Measurements from ENCODE around the gene MYO1B.

DNA sequence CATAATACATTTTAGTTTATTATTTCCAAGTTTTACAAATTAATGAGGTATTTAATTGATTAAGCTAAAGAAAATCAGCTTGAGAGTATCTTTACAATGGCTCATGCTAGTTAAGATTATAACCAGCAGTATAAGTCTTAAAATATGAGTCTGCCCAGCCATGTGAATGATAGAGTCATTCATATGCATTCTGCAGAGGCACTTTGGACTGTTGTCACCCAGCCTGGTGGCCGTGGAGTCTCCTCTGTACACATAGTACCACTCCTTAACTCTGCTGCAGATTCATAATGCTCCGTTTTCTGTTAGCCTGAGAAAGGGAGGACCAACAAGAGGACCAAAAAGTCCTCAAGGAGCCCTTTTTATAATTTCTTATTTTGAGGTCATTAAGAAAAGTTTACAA, 148.8 kb downstream of the MYO1B start:
- no peak for TF ChIP-seq EZH2 (IDR thresholded peaks at IDR 0.05)
- no peak for TF ChIP-seq POLR2AphosphoS5 (IDR thresholded peaks at IDR 0.05; ENCODE audit: borderline replicate concordance, low read depth, low read length)
- no peak for TF ChIP-seq FOXP2 (optimal IDR thresholded peaks at IDR 0.05; ENCODE audit: control extremely low read depth, extremely low read length, insufficient read depth)
